A673 (cell line): Measurements from ENCODE around the gene PPP4C. TPM values are rescaled to one million over a fixed set of nuclear protein-coding genes. Genes with fewer than 3 reads are reported as not detected.
A peak's percentile ranks its signal among the peaks of the same experiment; 100 is the strongest.

Experiments
- BruUV-seq: library from RNA; stranded (reverse); fragments of 400-500 nt; replicated peaks from 2 replicates; lab custom pipeline; 2021; lab: Mats Ljungman, UMichigan
- CTCF ChIA-PET: fragments of 300-600 bp; sonication (Branson Sonifier 250); formaldehyde crosslinking; loops from one replicate; lab custom pipeline; 2022; ENCODE audit warnings: antibody characterized with exemption; lab: Charles Lee
- POLR2A ChIA-PET: fragments of 300-600 bp; sonication (Branson Sonifier 250); formaldehyde crosslinking; loops from one replicate; lab custom pipeline; 2022; ENCODE audit warnings: antibody characterized with exemption; ENCODE audit not compliant: low non-redundant PET; lab: Charles Lee
- DNase-seq: peaks from one replicate; pipeline ENCODE4 v3.0.0-alpha.2; 2015; ENCODE audit warnings: low spot score
- H3K27ac ChIP-seq: fragments of 200-600 bp; sonication (generic); 2 replicates; pipeline ENCODE4 v1.5.1; 2016; ENCODE audit warnings: mixed run types, low read depth, mild to moderate bottlenecking, mixed read lengths, antibody characterized with exemption, low read length; ENCODE audit not compliant: poor library complexity, severe bottlenecking
- H3K27me3 ChIP-seq: fragments of 200-600 bp; sonication (generic); replicated peaks from 2 replicates; pipeline ENCODE4 v1.6.1; 2017; ENCODE audit warnings: mixed run types, low read depth, mild to moderate bottlenecking, mixed read lengths, antibody characterized with exemption, low read length; ENCODE audit not compliant: insufficient read depth, poor library complexity
- H3K36me3 ChIP-seq: fragments of 200-600 bp; sonication (generic); 2 replicates; pipeline ENCODE4 v1.6.1; 2016; ENCODE audit warnings: mixed run types, mild to moderate bottlenecking, mixed read lengths, antibody characterized with exemption, low read length; ENCODE audit not compliant: insufficient read depth, poor library complexity, severe bottlenecking
- H3K4me1 ChIP-seq: fragments of 200-600 bp; sonication (generic); 2 replicates; pipeline ENCODE4 v1.6.1; 2017; ENCODE audit warnings: mixed run types, mild to moderate bottlenecking, mixed read lengths, antibody characterized with exemption, low read length; ENCODE audit not compliant: insufficient read depth, poor library complexity, severe bottlenecking
- H3K4me3 ChIP-seq: fragments of 200-600 bp; sonication (generic); 2 replicates; pipeline ENCODE4 v1.5.1; 2016; ENCODE audit warnings: low read depth, mixed run types, mild to moderate bottlenecking, mixed read lengths, low read length; ENCODE audit not compliant: poor library complexity, severe bottlenecking
- H3K9me3 ChIP-seq: fragments of 200-600 bp; sonication (generic); 2 replicates; pipeline ENCODE4 v1.6.1; 2016; ENCODE audit warnings: mixed run types, low read depth, mild to moderate bottlenecking, mixed read lengths, antibody characterized with exemption, low read length; ENCODE audit not compliant: poor library complexity, severe bottlenecking
- EZH2 ChIP-seq: fragments of 200-600 bp; sonication (generic); IDR thresholded peaks from 2 replicates; pipeline ENCODE4 v1.6.1; 2017; ENCODE audit warnings: borderline replicate concordance, low read depth, mild to moderate bottlenecking, mixed read lengths, antibody characterized with exemption, low read length; ENCODE audit not compliant: poor library complexity, severe bottlenecking
- intact Hi-C: fragments of 100-400 bp; cut with micrococcal nuclease; formaldehyde crosslinking; loops from one replicate; pipeline ENCODE4 v1.10.0; 2022; ENCODE audit not compliant: unreplicated experiment
- total RNA-seq: library from RNA; stranded (reverse); gene quantifications from 2 replicates; pipeline ENCODE4 v1.2.3, GENCODE V29; 2021
- TF ChIP-seq, protein P1 (sequence below): fragments of 300-800, 200-600 bp; sonication (generic); conservative IDR thresholded peaks from 2 replicates; pipeline ENCODE4 v1.5.1; 2017; ENCODE audit warnings: low read depth, mild to moderate bottlenecking, antibody characterized with exemption, low read length, moderate library complexity, mixed read lengths

The PPP4C gene
- total RNA-seq, 1 experiment from 2014 or later, result 122 TPM

DNA sequence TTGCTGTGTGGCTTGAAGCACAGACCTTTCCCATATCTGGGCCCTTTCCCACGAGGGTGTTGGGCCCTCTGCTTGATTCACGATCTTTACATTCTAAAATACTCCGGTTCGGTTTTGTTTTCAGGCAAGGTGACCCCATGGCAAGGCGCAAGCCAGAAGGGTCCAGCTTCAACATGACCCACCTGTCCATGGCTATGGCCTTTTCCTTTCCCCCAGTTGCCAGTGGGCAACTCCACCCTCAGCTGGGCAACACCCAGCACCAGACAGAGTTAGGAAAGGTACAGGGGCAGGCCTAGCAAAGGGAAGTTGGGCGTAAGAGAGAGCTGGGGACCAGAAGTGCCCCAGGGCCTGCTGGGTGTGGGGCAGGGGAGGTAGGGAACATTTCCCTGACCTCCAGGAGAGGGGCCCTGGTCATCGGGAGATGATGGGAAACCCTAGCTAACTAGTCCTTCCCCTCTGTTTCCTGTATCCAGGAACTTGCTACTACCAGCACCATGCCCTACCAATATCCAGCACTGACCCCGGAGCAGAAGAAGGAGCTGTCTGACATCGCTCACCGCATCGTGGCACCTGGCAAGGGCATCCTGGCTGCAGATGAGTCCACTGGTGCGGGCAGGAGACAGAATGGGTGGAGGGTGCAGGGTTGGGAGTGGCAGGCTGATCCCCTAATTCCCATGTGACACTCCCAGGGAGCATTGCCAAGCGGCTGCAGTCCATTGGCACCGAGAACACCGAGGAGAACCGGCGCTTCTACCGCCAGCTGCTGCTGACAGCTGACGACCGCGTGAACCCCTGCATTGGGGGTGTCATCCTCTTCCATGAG, 8.8 kb upstream of the PPP4C start:
- peaks cover 38% of the 10 kb centered on the region for H3K4me1 ChIP-seq
- no peak for DNase-seq

DNA sequence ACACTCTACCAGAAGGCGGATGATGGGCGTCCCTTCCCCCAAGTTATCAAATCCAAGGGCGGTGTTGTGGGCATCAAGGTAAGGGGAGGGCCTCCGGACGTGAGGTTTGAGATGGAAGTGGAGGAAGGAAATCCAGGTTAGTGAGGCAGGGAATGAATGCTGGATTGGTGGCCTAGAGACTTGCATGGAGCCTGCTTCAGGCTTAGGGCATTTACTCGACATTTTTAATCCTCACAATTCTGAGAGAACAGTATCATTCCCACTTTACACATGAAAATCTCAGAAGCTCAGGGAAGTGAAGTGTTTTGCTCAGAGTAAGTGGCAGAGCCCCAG, 8.2 kb upstream of the PPP4C start:
- no peak for TF ChIP-seq EZH2
- TF ChIP-seq, protein P1, sequence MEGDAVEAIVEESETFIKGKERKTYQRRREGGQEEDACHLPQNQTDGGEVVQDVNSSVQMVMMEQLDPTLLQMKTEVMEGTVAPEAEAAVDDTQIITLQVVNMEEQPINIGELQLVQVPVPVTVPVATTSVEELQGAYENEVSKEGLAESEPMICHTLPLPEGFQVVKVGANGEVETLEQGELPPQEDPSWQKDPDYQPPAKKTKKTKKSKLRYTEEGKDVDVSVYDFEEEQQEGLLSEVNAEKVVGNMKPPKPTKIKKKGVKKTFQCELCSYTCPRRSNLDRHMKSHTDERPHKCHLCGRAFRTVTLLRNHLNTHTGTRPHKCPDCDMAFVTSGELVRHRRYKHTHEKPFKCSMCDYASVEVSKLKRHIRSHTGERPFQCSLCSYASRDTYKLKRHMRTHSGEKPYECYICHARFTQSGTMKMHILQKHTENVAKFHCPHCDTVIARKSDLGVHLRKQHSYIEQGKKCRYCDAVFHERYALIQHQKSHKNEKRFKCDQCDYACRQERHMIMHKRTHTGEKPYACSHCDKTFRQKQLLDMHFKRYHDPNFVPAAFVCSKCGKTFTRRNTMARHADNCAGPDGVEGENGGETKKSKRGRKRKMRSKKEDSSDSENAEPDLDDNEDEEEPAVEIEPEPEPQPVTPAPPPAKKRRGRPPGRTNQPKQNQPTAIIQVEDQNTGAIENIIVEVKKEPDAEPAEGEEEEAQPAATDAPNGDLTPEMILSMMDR, result no peak
- no peaks in the 10 kb centered on the region for H3K9me3 ChIP-seq
- ChIA-PET CTCF (no interaction called here), POLR2A (interaction anchor here (0.5 kb wide), 1 partner anchor 20 kb away, joined by 19 read pairs; no protein-coding TSS in a partner anchor)
- H3K4me3 ChIP-seq, result peak overlapping the region; percentile 85
- DNase-seq, result no peak
- no peaks in the 10 kb centered on the region for H3K27me3 ChIP-seq
- peak overlapping the region; percentile 97 for H3K27ac ChIP-seq
- H3K36me3 ChIP-seq, result peaks cover 63% of the 10 kb centered on the region
- intact Hi-C loops, result loop anchor here (10.0 kb wide), 1 partner anchor 627 kb away; the partner anchor contains the start of gene SRCAP
- H3K4me1 ChIP-seq, result peaks cover 38% of the 10 kb centered on the region
- BruUV-seq, result no TSS peak

More for the DNA sequence above, 8.8 kb upstream of the PPP4C start:
- H3K27me3 ChIP-seq, result no peaks in the 10 kb centered on the region
- H3K9me3 ChIP-seq, result no peaks in the 10 kb centered on the region
- H3K36me3 ChIP-seq, result peaks cover 57% of the 10 kb centered on the region
- H3K27ac ChIP-seq, result peak overlapping the region; percentile 97
- intact Hi-C loops, result loop anchor here (10.0 kb wide), 1 partner anchor 628 kb away; the partner anchor contains the start of gene SRCAP
- ChIA-PET CTCF (no interaction called here), POLR2A (interaction anchor here (0.5 to 0.6 kb wide), 2 partner anchors 21 to 414 kb away, joined by 19 to 20 read pairs; no protein-coding TSS in a partner anchor)
- no peak for TF ChIP-seq EZH2
- TF ChIP-seq, protein P1, result no peak
- peak overlapping the region; percentile 85 for H3K4me3 ChIP-seq
- BruUV-seq, result no TSS peak

DNA sequence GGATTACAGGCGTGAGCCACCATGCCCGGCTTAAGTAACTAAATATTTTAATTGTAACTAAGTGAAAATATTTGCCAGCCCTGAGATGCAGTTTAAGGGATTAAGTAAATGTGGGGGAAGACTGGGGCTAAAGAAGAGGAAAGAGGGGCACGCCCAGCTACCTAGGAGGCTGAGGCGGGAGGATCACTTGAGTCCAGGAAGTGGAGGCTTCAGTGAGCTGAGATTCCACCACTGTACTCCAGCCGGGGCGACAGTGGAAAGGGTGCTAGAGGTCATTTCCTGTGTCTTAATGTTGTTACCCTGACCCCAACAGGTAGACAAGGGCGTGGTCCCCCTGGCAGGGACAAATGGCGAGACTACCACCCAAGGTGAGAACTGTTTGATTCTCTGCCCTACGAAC, 7.5 kb upstream of the PPP4C start:
- H3K27me3 ChIP-seq, result no peaks in the 10 kb centered on the region
- H3K27ac ChIP-seq, result peak overlapping the region; percentile 6
- no peak overlapping the region for H3K4me3 ChIP-seq
- TF ChIP-seq EZH2, result no peak
- TF ChIP-seq, protein P1, result no peak
- peaks cover 65% of the 10 kb centered on the region for H3K36me3 ChIP-seq
- peaks cover 38% of the 10 kb centered on the region for H3K4me1 ChIP-seq
- POLR2A ChIA-PET, result no interaction called here
- DNase-seq, result no peak
- intact Hi-C loops, result loop anchor here (10.0 kb wide), 1 partner anchor 626 kb away; the partner anchor contains the start of gene SRCAP
- BruUV-seq, result no TSS peak
- no peaks in the 10 kb centered on the region for H3K9me3 ChIP-seq
- CTCF ChIA-PET, result no interaction called here
